Kidney (tissue), 14 donors: ENCODE measurements around the gene SYNGR1. TPM values are rescaled to one million over a fixed set of nuclear protein-coding genes. Genes with fewer than 3 reads are reported as not detected.

Source experiments
- DNase-seq, 5 donors: peaks; one replicate each; pipeline ENCODE4 v3.0.0-alpha.2; 2013 to 2020
- FAIRE-seq: peaks from 2 replicates; lab custom pipeline; 2012; peaks lifted over from hg19 to GRCh38; lab: Jason Lieb, UNC
- H3K27ac ChIP-seq, 2 donors: one replicate each; pipeline ENCODE4 v1.7.0; 2013; ENCODE audit warnings: low read depth in 2 of 2, low read length in 2 of 2, inconsistent platforms in 1 of 2
- H3K27me3 ChIP-seq: one replicate; pipeline ENCODE4 v1.7.1; 2013; ENCODE audit warnings: low read length, inconsistent platforms; ENCODE audit not compliant: control insufficient read depth, insufficient read depth
- H3K36me3 ChIP-seq, 3 donors: one replicate each; pipeline versions ENCODE4 v1.7.0 to v1.7.1; 2013; ENCODE audit warnings: low read length in 3 of 3, control low read depth in 1 of 3, inconsistent platforms in 1 of 3; ENCODE audit not compliant: insufficient read depth in 3 of 3, control insufficient read depth in 2 of 3
- H3K4me1 ChIP-seq, 3 donors: one replicate each; pipeline versions ENCODE4 v1.7.0 to v1.7.1; 2013; ENCODE audit warnings: low read length in 3 of 3, inconsistent platforms in 1 of 3, low read depth in 1 of 3; ENCODE audit not compliant: control insufficient read depth in 2 of 3, insufficient read depth in 2 of 3
- H3K4me3 ChIP-seq, 3 donors: one replicate each; pipeline versions ENCODE4 v1.7.0 to v1.8.1; 2013; ENCODE audit warnings: low read length in 3 of 3, control low read depth in 1 of 3, inconsistent platforms in 1 of 3
- H3K9ac ChIP-seq, 3 donors: one replicate each; pipeline versions ENCODE4 v1.7.0 to v1.7.1; 2013; ENCODE audit warnings: low read length in 3 of 3, control low read depth in 1 of 3, inconsistent platforms in 1 of 3
- H3K9me3 ChIP-seq, 3 donors: one replicate each; pipeline versions ENCODE4 v1.7.0 to v1.7.1; 2013; ENCODE audit warnings: low read length in 3 of 3, control low read depth in 1 of 3, inconsistent platforms in 1 of 3; ENCODE audit not compliant: control insufficient read depth in 2 of 3, insufficient read depth in 1 of 3
- CTCF ChIP-seq: IDR thresholded peaks from 3 replicates; pipeline ENCODE4 v1.5.1; 2012; ENCODE audit warnings: mild to moderate bottlenecking, moderate library complexity, borderline replicate concordance; ENCODE audit not compliant: insufficient read depth; ENCODE audit errors: extremely low read depth
- intact Hi-C: fragments of 100-400 bp; cut with DNase I; formaldehyde crosslinking; loops from one replicate; pipeline ENCODE4 v1.11.1; 2022
- polyA plus RNA-seq: library from polyadenylated mRNA; stranded (reverse); fragments of 350-450 nt; fragmentation: Illumina TruSeq; extraction: RNeasy Lipid Tissue Mini Kit (QIAGEN cat#74804); gene quantifications from one replicate; pipeline ENCODE4 v1.2.3, GENCODE V29; 2014; ENCODE audit warnings: low read depth, low replicate concordance; ENCODE audit not compliant: insufficient read depth
- total RNA-seq: library from RNA; stranded (reverse); fragmentation: NEBNext Ultra II Directional; extraction: Animal tissue kit (Norgen Biotek cat#: 25700); gene quantifications from one replicate; pipeline ENCODE4 v1.2.1, GENCODE V29; 2021
- donor health status: control.
- donor health status: control.
- donor health status: control.
- donor health status: control.
- donor health status: control.
- donor health status: DM: yes; HTN: yes; CAD: no.
- donor health status: Normal renal cell carcinoma (clear cell type).

SYNGR1 gene
- total and polyA plus RNA-seq, 2 donors from 2014 or later, result 21.5 to 43.0 TPM

GRCh38 chr22:39401301-39401631, 51.5 kb downstream of the SYNGR1 start:
- FAIRE-seq, result no peak

DNA sequence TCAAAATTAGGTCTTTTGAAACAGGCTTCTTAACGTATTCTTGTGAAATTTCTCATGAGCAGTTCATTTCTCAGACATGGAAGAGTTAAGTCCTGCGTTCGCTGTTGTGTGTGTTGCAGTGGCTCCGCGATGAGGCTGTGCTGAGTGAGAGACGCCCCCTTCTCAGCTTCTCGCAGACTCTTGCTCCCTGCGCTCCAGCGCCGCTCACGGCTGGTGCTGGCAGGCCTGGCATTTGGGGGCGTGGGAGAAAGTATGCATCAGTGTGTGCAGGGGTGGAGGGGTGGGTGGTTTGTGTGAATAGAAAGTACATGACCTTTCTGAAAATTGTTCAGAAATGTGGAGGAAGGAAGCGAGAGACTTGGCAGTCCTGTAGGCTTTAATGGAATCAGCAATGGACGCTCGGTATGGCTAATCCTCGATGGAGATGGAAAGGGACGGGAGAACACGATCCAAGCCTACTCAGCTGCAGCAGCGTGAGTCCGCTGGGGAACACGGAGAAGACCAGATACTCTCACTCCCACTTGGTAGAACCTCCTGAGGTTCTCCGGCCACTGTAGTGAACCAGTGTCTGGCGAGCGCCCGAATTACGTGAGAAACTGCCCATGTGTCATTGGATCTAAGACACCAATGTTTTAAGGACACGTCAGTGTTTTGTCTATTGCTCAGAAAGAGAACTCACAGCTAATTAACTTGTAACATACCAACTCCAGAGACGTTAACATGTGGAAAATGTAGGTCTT, 55.7 kb downstream of the SYNGR1 start:
- intact Hi-C loops, result loop anchor here (10.0 kb wide), 1 partner anchor 109 kb away; no protein-coding TSS in a partner anchor
- Histone ChIP-seq H3K4me3 (no peak overlapping the region), H3K9ac (peak overlapping the region in 1 of 3 donors; percentile 20), H3K27me3 (no peaks in the 10 kb centered on the region), H3K4me1 (peaks cover under 1 to 4% (median 3%) of the 10 kb centered on the region in 3 donors), H3K36me3 (peaks cover 0 to 4% (median 0%) of the 10 kb centered on the region in 3 donors), H3K27ac (no peak overlapping the region), H3K9me3 (no peaks in the 10 kb centered on the region)
- FAIRE-seq (no peak), DNase-seq (peak; percentile 63 to 83 (median 68))
- no peak for TF ChIP-seq CTCF

More at GRCh38 chr22:39401301-39401631, 51.5 kb downstream of the SYNGR1 start:
- no peak overlapping the region for H3K9ac ChIP-seq
- H3K9me3 ChIP-seq, result no peaks in the 10 kb centered on the region
- H3K4me3 ChIP-seq, result no peak overlapping the region
- TF ChIP-seq CTCF, result no peak
- H3K27me3 ChIP-seq, result no peaks in the 10 kb centered on the region
- DNase-seq, result peak in 1 of 5 donors; percentile 11
- peaks cover 0 to 4% (median 0%) of the 10 kb centered on the region in 3 donors for H3K36me3 ChIP-seq
- no peak overlapping the region for H3K27ac ChIP-seq
- intact Hi-C loops, result loop anchor here (10.0 kb wide), 1 partner anchor 114 kb away; no protein-coding TSS in a partner anchor
- H3K4me1 ChIP-seq, result peaks cover 3 to 9% (median 5%) of the 10 kb centered on the region in 3 donors

GRCh38 chr22:39408173-39408572, 58.4 kb downstream of the SYNGR1 start:
- no peaks in the 10 kb centered on the region for H3K36me3 ChIP-seq
- no peaks in the 10 kb centered on the region for H3K9me3 ChIP-seq
- peaks cover 0 to 3% (median 3%) of the 10 kb centered on the region in 3 donors for H3K4me1 ChIP-seq
- no peak for DNase-seq
- H3K4me3 ChIP-seq, result no peak overlapping the region
- intact Hi-C loops, result loop anchor here (10.0 kb wide), 1 partner anchor 107 kb away; no protein-coding TSS in a partner anchor
- no peak for FAIRE-seq
- H3K9ac ChIP-seq, result no peak overlapping the region
- H3K27me3 ChIP-seq, result no peaks in the 10 kb centered on the region
- TF ChIP-seq CTCF, result no peak
- H3K27ac ChIP-seq, result no peak overlapping the region
